Fibroblast of lung (primary cell): ENCODE measurements around the gene C1orf141. TPM values are rescaled to one million over a fixed set of nuclear protein-coding genes. Genes with fewer than 3 reads are reported as not detected.

Source experiments
- DNase-seq, 2 donors: peaks; one replicate each; pipeline versions ENCODE4 v3.0.0 to v3.0.0-alpha.2; 2010; ENCODE audit warnings: low read depth in 2 of 2
- H2AFZ ChIP-seq: 2 replicates; pipeline ENCODE4 v1.5.1; 2012; ENCODE audit warnings: low read length, control low read depth, inconsistent platforms
- H3K27ac ChIP-seq: 2 replicates; pipeline ENCODE4 v1.5.1; 2011; ENCODE audit warnings: low read length, control low read depth; ENCODE audit not compliant: insufficient read depth
- H3K27me3 ChIP-seq: 2 replicates; pipeline ENCODE4 v1.5.1; 2011; ENCODE audit warnings: mild to moderate bottlenecking, low read length; ENCODE audit not compliant: control insufficient read depth, insufficient read depth
- H3K36me3 ChIP-seq: 2 replicates; pipeline ENCODE4 v1.5.1; 2011; ENCODE audit warnings: low read length; ENCODE audit not compliant: control insufficient read depth, insufficient read depth
- H3K4me1 ChIP-seq: 2 replicates; pipeline ENCODE4 v1.5.1; 2011; ENCODE audit warnings: low read length; ENCODE audit not compliant: control insufficient read depth, insufficient read depth; ENCODE audit errors: extremely low read depth
- H3K4me2 ChIP-seq: 2 replicates; pipeline ENCODE4 v1.5.1; 2011; ENCODE audit warnings: low read length, control low read depth; ENCODE audit not compliant: insufficient read depth; ENCODE audit errors: extremely low read depth
- H3K4me3 ChIP-seq, 4 experiments: fragments of 200-600 bp in 1 of 4; sonication (generic) in 1 of 4; replicated peaks in 1 of 4; 2 replicates each; pipeline ENCODE4 v1.5.1; 2011 to 2016; ENCODE audit warnings: low read length in 4 of 4, low read depth in 3 of 4, mild to moderate bottlenecking in 3 of 4, control low read depth in 2 of 4, inconsistent platforms in 1 of 4, mixed read lengths in 1 of 4; ENCODE audit not compliant: insufficient read depth in 1 of 4; ENCODE audit errors: control extremely low read depth in 1 of 4
- H3K79me2 ChIP-seq: 2 replicates; pipeline ENCODE4 v1.5.1; 2012; ENCODE audit warnings: mild to moderate bottlenecking, low read length, inconsistent platforms; ENCODE audit not compliant: control insufficient read depth, insufficient read depth
- H3K9ac ChIP-seq: 2 replicates; pipeline ENCODE4 v1.5.1; 2011; ENCODE audit warnings: mild to moderate bottlenecking, low read length, control low read depth; ENCODE audit not compliant: insufficient read depth
- H3K9me3 ChIP-seq: 2 replicates; pipeline ENCODE4 v1.5.1; 2012; ENCODE audit warnings: low read depth, low read length; ENCODE audit not compliant: control insufficient read depth, insufficient read depth
- H4K20me1 ChIP-seq: 2 replicates; pipeline ENCODE4 v1.5.1; 2011; ENCODE audit warnings: low read length; ENCODE audit not compliant: control insufficient read depth, insufficient read depth; ENCODE audit errors: extremely low read depth
- CTCF ChIP-seq, 2 donors: IDR thresholded peaks in 1 of 2; conservative IDR thresholded peaks in 1 of 2; 1 replicate in 1 of 2; 2 replicates in 1 of 2; pipeline ENCODE4 v1.5.1; 2011 to 2012; ENCODE audit warnings: low read length in 2 of 2, control low read depth in 1 of 2, inconsistent platforms in 1 of 2, low read depth in 1 of 2, mild to moderate bottlenecking in 1 of 2
- EZH2 ChIP-seq: IDR thresholded peaks from 2 replicates; pipeline ENCODE4 v1.5.1; 2012; ENCODE audit warnings: low read length, control low read depth, mild to moderate bottlenecking; ENCODE audit errors: missing control alignments
- polyA plus RNA-seq, 2 donors: library from polyadenylated mRNA; depleted of rRNA in 1 of 2; stranded (reverse) in 1 of 2; unstranded in 1 of 2; fragments of >200 nt; gene quantifications; 2 replicates each; pipeline ENCODE4 v1.2.1, GENCODE V29; 2011 to 2012; ENCODE audit warnings: missing spikeins in 1 of 2
- total RNA-seq: library from RNA; depleted of rRNA; stranded (reverse); fragments of >200 nt; gene quantifications from 2 replicates; pipeline ENCODE4 v1.2.1, GENCODE V29; 2014

Gene C1orf141
- total and polyA plus RNA-seq, 2 donors (not counting 1 experiment from before 2014, with no cell fraction given): not detected

DNA sequence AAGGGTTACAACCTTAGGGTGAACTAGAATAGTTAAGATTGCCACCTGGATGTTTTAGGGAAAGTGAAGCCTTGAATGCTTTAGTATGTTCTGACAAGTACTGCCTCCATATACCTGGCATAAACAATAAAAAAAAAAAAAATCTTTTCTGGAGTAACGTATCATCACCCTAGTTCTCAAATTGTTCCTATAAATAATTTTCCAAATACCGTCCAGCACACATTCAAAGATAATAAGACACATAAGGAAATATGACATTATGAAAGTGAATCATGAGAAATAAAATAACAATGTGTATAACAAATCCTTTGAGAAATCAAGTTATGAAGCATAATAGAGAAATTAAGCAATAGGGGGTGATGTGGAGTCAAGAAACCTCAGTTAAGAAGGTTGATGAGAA is 20.6 kb downstream of the C1orf141 start:
- Histone ChIP-seq H3K27me3 (no peaks in the 10 kb centered on the region), H2AFZ (no peak overlapping the region), H3K4me1 (no peaks in the 10 kb centered on the region), H3K27ac (no peak overlapping the region), H3K4me2 (no peak overlapping the region), H3K9ac (no peak overlapping the region), H3K9me3 (no peaks in the 10 kb centered on the region), H3K79me2 (no peaks in the 10 kb centered on the region), H4K20me1 (no peaks in the 10 kb centered on the region), H3K4me3 (no peak overlapping the region), H3K36me3 (no peaks in the 10 kb centered on the region)
- TF ChIP-seq EZH2: no peak
- no peak for TF ChIP-seq CTCF (conservative IDR thresholded peaks at IDR 0.05 in 1 of 2, IDR thresholded peaks at IDR 0.05 in 1 of 2; ENCODE audit: low read depth in 1 of 2, low read length in 2 of 2)
- DNase-seq: no peak

DNA sequence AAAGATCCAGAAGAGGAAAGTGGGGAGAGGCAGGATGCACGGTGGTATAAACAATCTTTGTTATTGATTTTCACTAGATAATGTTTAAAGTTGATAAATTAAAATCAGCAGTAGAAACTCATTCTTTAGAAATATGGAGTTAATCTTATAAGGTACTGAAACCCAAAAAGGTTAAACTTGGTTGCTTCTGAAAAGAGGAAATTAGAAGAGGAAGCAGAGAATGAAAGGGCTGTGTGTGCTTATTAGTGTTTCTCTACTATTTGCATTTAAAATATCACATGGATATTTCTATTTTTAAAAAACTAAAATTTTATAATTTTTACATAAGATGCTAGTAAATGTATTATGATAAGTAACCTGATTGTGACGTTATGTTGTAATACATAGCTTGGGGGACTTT is 24.4 kb downstream of the C1orf141 start:
- no peaks in the 10 kb centered on the region for H4K20me1 ChIP-seq
- H3K9ac ChIP-seq: no peak overlapping the region
- DNase-seq: no peak
- H3K9me3 ChIP-seq: no peaks in the 10 kb centered on the region
- H3K27me3 ChIP-seq: no peaks in the 10 kb centered on the region
- no peaks in the 10 kb centered on the region for H3K4me1 ChIP-seq
- H3K36me3 ChIP-seq: no peaks in the 10 kb centered on the region
- no peak overlapping the region for H3K4me3 ChIP-seq
- H3K79me2 ChIP-seq: no peaks in the 10 kb centered on the region
- no peak overlapping the region for H2AFZ ChIP-seq
- no peak overlapping the region for H3K27ac ChIP-seq
- TF ChIP-seq EZH2: no peak
- TF ChIP-seq CTCF (conservative IDR thresholded peaks at IDR 0.05 in 1 of 2, IDR thresholded peaks at IDR 0.05 in 1 of 2; ENCODE audit: low read depth in 1 of 2, low read length in 2 of 2): no peak
- no peak overlapping the region for H3K4me2 ChIP-seq

GRCh38 chr1:67105508-67105907 is 29.3 kb downstream of the C1orf141 start:
- Histone ChIP-seq H3K79me2 (no peaks in the 10 kb centered on the region), H3K27me3 (no peaks in the 10 kb centered on the region), H3K36me3 (no peaks in the 10 kb centered on the region), H4K20me1 (no peaks in the 10 kb centered on the region), H3K9ac (no peak overlapping the region), H2AFZ (no peak overlapping the region), H3K4me3 (no peak overlapping the region), H3K4me2 (no peak overlapping the region), H3K9me3 (no peaks in the 10 kb centered on the region), H3K4me1 (no peaks in the 10 kb centered on the region), H3K27ac (no peak overlapping the region)
- no peak for TF ChIP-seq EZH2
- no peak for TF ChIP-seq CTCF (conservative IDR thresholded peaks at IDR 0.05 in 1 of 2, IDR thresholded peaks at IDR 0.05 in 1 of 2; ENCODE audit: low read depth in 1 of 2, low read length in 2 of 2)
- DNase-seq: no peak
